ENCODE results near the gene ADAM17. TPM values are rescaled to one million over a fixed set of nuclear protein-coding genes. Genes with fewer than 3 reads are reported as not detected.
A peak's percentile ranks its signal among the peaks of the same experiment; 100 is the strongest.

Gene ADAM17
- polyA plus RNA-seq, 1 donor from 2014 or later = 15.9 TPM

GRCh38 chr2:9451231-9451630 lies 104.4 kb downstream of the ADAM17 start:
- no peak overlapping the region for H3K27ac Mint-ChIP-seq
- H3K4me1 Mint-ChIP-seq = no peaks in the 10 kb centered on the region
- H3K4me3 Mint-ChIP-seq = no peak overlapping the region
- no peaks in the 10 kb centered on the region for H3K9me3 Mint-ChIP-seq
- H3K36me3 Mint-ChIP-seq = no peaks in the 10 kb centered on the region
- H3K27me3 Mint-ChIP-seq = no peaks in the 10 kb centered on the region

- H3K27ac Mint-ChIP-seq = no peak overlapping the region
- no peak overlapping the region for H3K4me3 Mint-ChIP-seq
- no peaks in the 10 kb centered on the region for H3K27me3 Mint-ChIP-seq
- peaks cover 0 to 2% (median 0%) of the 10 kb centered on the region in 3 donors for H3K4me1 Mint-ChIP-seq
- peaks cover 7% of the 10 kb centered on the region for H3K36me3 Mint-ChIP-seq
- H3K9me3 Mint-ChIP-seq = no peaks in the 10 kb centered on the region
Measured at GRCh38 chr2:9445089-9445488, 110.5 kb downstream of the ADAM17 start.

GRCh38 chr2:9443526-9443925 lies 112.1 kb downstream of the ADAM17 start:
- no peak overlapping the region for H3K4me3 Mint-ChIP-seq
- no peaks in the 10 kb centered on the region for H3K27me3 Mint-ChIP-seq
- H3K27ac Mint-ChIP-seq = no peak overlapping the region
- H3K36me3 Mint-ChIP-seq = peaks cover 7% of the 10 kb centered on the region
- H3K9me3 Mint-ChIP-seq = no peaks in the 10 kb centered on the region
- peaks cover 0 to 2% (median 0%) of the 10 kb centered on the region in 3 donors for H3K4me1 Mint-ChIP-seq

- no peak overlapping the region for H3K4me3 Mint-ChIP-seq
- H3K27ac Mint-ChIP-seq = peak overlapping the region in 1 of 3 donors; percentile 61
- H3K36me3 Mint-ChIP-seq = peaks cover 7% of the 10 kb centered on the region
- H3K27me3 Mint-ChIP-seq = no peaks in the 10 kb centered on the region
- no peaks in the 10 kb centered on the region for H3K9me3 Mint-ChIP-seq
- H3K4me1 Mint-ChIP-seq = peaks cover 0 to 2% (median 0%) of the 10 kb centered on the region in 3 donors
Measured at GRCh38 chr2:9441556-9441955, 114.1 kb downstream of the ADAM17 start.

- Mint-ChIP-seq H3K4me1 (peaks cover 0 to 2% (median 0%) of the 10 kb centered on the region in 3 donors), H3K36me3 (peaks cover 7% of the 10 kb centered on the region)
Measured at GRCh38 chr2:9440058-9440727, 115.4 kb downstream of the ADAM17 start.

GRCh38 chr2:9439536-9439935 lies 116.1 kb downstream of the ADAM17 start:
- Mint-ChIP-seq H3K27ac (no peak overlapping the region), H3K36me3 (peaks cover 7% of the 10 kb centered on the region)

More at GRCh38 chr2:9440058-9440727, 115.4 kb downstream of the ADAM17 start:
- Mint-ChIP-seq H3K27ac (no peak overlapping the region), H3K27me3 (no peaks in the 10 kb centered on the region), H3K4me3 (no peak overlapping the region), H3K9me3 (no peaks in the 10 kb centered on the region)

More at GRCh38 chr2:9439536-9439935, 116.1 kb downstream of the ADAM17 start:
- Mint-ChIP-seq H3K4me1 (peaks cover 0 to 2% (median 2%) of the 10 kb centered on the region in 3 donors), H3K4me3 (no peak overlapping the region), H3K9me3 (no peaks in the 10 kb centered on the region), H3K27me3 (no peaks in the 10 kb centered on the region)

Other genes with a start within 250 kb of the ADAM17 start
- 122 TPM for gene ITGB1BP1, start 132.3 kb downstream of the ADAM17 start, polyA plus RNA-seq
- 21.9 TPM for gene CPSF3, start 132.2 kb downstream of the ADAM17 start, polyA plus RNA-seq
- 73.4 TPM for gene IAH1, start 81.3 kb downstream of the ADAM17 start, polyA plus RNA-seq
- 200 TPM for gene YWHAQ, start 75.2 kb upstream of the ADAM17 start, polyA plus RNA-seq

All from IgD-negative memory B cell (primary cell).